GM18517 (cell line): ENCODE data around the gene GMPPB.
A peak's percentile ranks its signal among the peaks of the same experiment; 100 is the strongest.
"Not testable (repeated sequence)": the region's sequence is repeated elsewhere in the genome, so short reads cannot be mapped to it uniquely, and the experiment has no call there.

Experiments
- ATAC-seq: cut with Tn5 transposase; IDR thresholded peaks from one replicate; pipeline ENCODE4 v1.9.1; 2021; ENCODE audit warnings: mild to moderate bottlenecking, moderate library complexity; ENCODE audit not compliant: unreplicated experiment

GMPPB gene

GRCh38 chr3:49723628-49724551 is at the start of gene GMPPB:
GMPPB (minus strand) TSS chr3:49723951; CDS start chr3:49723726, 225 bp downstream.
- peak; percentile 69 for ATAC-seq

GRCh38 chr3:49772703-49773102 is 49.0 kb upstream of the GMPPB start:
- no peak for ATAC-seq

GRCh38 chr3:49771340-49771938 is 47.7 kb upstream of the GMPPB start:
- no peak for ATAC-seq

- ATAC-seq = no peak
Measured at GRCh38 chr3:49769926-49770325, 46.2 kb upstream of the GMPPB start.

GRCh38 chr3:49769286-49769915 is 45.6 kb upstream of the GMPPB start:
- ATAC-seq = no peak

- ATAC-seq = no peak
Measured at GRCh38 chr3:49763981-49764380, 40.2 kb upstream of the GMPPB start.

- ATAC-seq = no peak
Measured at GRCh38 chr3:49761661-49762060, 37.9 kb upstream of the GMPPB start.

GRCh38 chr3:49759226-49759625 is 35.5 kb upstream of the GMPPB start:
- ATAC-seq = no peak

GRCh38 chr3:49757197-49757596 is 33.4 kb upstream of the GMPPB start:
- ATAC-seq = no peak

GRCh38 chr3:49756036-49756435 is 32.3 kb upstream of the GMPPB start:
- no peak for ATAC-seq

GRCh38 chr3:49754536-49754935 is 30.8 kb upstream of the GMPPB start:
- no peak for ATAC-seq

- no peak for ATAC-seq
Measured at GRCh38 chr3:49751501-49751900, 27.8 kb upstream of the GMPPB start.

GRCh38 chr3:49750056-49750455 is 26.3 kb upstream of the GMPPB start:
- no peak for ATAC-seq

GRCh38 chr3:49748874-49749273 is 25.1 kb upstream of the GMPPB start:
- ATAC-seq = not testable (repeated sequence)

- no peak for ATAC-seq
Measured at GRCh38 chr3:49747792-49748480, 24.2 kb upstream of the GMPPB start.

GRCh38 chr3:49745986-49746385 is 22.2 kb upstream of the GMPPB start:
- ATAC-seq = no peak

GRCh38 chr3:49740427-49740826 is 16.7 kb upstream of the GMPPB start:
- ATAC-seq = no peak

GRCh38 chr3:49738067-49738713 is 14.4 kb upstream of the GMPPB start:
- ATAC-seq = no peak

GRCh38 chr3:49734752-49735151 is 11.0 kb upstream of the GMPPB start:
- ATAC-seq = no peak

- ATAC-seq = no peak
Measured at GRCh38 chr3:49733551-49733950, 9.8 kb upstream of the GMPPB start.

GRCh38 chr3:49732597-49732996 is 8.8 kb upstream of the GMPPB start:
- no peak for ATAC-seq
